ENCODE measurements around the gene PODXL. TPM values are rescaled to one million over a fixed set of nuclear protein-coding genes. Genes with fewer than 3 reads are reported as not detected.

The PODXL gene
- total RNA-seq, 1 donor from 2014 or later, result 0.47 TPM

DNA sequence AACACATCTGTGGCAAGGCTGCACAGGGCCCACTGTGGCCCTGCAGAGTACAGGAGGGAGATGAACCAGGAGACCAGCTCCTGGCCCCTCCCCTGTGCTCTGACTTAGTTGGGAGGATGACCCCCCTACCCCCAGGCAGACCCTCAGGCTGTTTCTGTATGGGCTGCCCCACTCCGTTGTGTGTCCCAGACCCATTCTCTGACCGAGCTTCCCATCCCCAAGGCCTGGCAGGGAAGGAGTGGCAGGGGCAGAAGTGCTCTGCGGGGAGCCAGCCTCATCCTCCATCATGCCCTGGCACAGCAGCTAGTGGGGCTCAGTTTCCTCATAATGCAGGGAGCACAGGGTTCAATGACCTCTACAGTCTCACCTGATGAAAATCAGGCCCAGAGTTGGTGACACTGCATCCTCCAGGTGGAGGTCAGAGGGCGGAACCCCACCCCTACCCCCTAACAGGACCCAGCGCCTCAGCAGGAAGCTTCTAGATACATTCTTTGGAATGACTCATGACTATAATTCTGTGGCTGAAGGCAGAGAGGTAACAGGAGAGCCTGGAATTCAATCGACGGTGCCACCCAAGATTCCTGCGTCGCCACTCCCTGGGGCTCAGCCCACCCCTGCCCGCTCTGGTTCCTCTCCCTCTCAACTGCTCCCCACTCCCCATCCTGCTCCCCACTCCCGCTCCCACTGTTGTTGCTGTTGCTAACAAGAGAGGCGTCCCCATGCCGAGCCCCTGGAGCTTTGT is 18.2 kb downstream of the PODXL start:
- intact Hi-C loops (cut with micrococcal nuclease), result no loop called here
- H3K4me1 Mint-ChIP-seq, result no peaks in the 10 kb centered on the region
- H3K36me3 Mint-ChIP-seq (ENCODE audit: low read depth), result no peaks in the 10 kb centered on the region
- no peaks in the 10 kb centered on the region for H3K9me3 Mint-ChIP-seq
- H3K4me3 Mint-ChIP-seq, result no peak overlapping the region
- no peak for DNase-seq
- H3K27ac Mint-ChIP-seq, result no peak overlapping the region
- H3K27me3 Mint-ChIP-seq, result no peaks in the 10 kb centered on the region

DNA sequence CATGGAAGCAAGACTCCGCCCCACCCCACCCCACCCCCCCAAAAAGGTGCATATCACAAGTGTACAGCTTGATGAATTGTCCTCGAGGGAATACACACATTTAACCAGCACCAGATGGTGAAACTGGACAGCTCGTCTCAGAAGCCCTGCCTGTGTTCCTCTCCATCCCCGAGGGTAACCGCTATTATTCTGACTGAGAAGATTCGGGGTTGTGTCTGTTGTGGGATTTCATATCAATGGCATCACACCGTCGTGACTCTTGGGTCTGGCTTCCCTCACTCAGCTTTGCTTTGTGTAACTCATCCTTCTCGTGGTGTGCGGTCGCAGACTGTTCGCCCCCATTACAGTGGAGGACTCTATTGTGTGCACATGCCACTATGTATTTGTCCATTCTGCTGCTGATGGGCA is 18.9 kb downstream of the PODXL start:
- Mint-ChIP-seq H3K27ac (no peak overlapping the region), H3K36me3 (ENCODE audit: low read depth) (no peaks in the 10 kb centered on the region), H3K4me3 (no peak overlapping the region), H3K27me3 (no peaks in the 10 kb centered on the region), H3K4me1 (no peaks in the 10 kb centered on the region), H3K9me3 (no peaks in the 10 kb centered on the region)
- no peak for DNase-seq
- intact Hi-C loops (cut with micrococcal nuclease), result no loop called here

DNA sequence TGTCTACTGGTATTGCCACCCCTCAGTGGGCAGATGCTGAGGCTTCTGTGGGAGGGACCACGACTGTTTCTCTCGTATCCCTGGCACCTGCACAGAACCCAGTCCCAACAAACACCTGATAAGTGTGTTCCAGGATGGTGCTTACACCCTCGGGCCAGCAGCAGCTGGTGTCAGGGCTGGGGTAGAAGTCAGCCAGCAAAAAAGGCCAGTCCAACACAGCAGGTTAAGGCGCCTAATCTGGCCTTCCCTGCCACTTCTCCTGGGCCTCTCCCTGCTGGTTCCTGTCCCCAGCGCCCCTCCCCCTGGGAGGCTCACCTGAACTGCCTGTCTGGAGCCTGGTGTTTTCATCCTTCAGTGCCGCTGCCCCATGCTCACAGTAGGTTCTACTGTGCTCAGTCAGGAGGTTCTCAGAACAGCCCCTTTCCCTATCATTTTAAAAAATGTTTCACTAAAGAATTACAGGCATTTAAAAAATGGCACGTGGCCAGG is 20.0 kb downstream of the PODXL start:
- no peaks in the 10 kb centered on the region for H3K9me3 Mint-ChIP-seq

DNA sequence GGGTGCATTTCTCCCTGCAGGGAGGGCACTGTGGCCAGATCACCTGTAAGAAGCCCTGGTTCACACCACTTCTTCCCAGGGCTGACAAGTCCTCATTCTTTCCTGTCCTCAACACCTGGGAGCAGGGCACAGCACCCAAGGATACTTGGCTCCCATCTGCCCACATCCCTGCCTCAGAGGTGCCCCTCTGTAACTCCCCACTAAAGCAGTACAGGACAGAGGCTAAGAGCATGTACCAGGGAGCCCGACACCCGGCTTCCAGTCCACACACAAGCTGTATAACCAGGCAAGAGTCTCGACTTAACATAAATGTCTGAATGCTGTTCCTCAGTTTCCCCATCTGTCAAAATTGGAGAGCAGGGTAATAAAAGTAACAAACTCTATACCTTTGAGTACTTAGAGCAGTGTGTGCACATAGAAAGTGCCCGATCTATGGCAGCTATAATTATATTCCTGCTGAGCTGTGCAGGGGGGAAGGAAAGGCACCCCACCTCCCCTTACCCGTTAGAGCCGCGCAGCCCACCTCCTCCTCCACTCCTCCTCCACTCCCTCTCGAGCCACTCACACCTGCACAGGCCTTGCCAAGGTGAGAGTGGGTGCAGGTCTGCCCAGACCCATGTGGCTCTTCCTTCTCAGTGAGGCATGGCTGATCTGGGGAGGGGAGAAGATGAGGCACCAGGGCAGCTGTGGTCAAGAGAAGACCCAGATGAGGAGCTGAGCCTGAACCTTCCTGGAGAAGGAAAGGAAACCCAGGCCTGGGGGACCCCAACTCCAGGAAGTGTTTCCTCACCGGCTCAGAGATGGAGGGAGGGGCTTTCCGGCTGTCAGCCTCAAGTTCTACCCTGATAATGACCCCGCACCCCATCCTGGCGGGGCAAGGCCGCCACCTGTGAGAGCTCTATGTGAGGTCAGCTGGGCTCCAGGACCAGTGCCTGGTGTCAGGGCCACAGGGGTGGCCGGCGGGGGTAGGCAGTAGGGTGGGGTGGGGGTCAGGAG is 22.6 kb downstream of the PODXL start:
- H3K4me3 Mint-ChIP-seq, result no peak overlapping the region
- no peak overlapping the region for H3K27ac Mint-ChIP-seq
- DNase-seq, result no peak
- intact Hi-C loops (cut with micrococcal nuclease), result no loop called here
- peaks cover 2% of the 10 kb centered on the region for H3K27me3 Mint-ChIP-seq
- no peaks in the 10 kb centered on the region for H3K36me3 Mint-ChIP-seq (ENCODE audit: low read depth)
- H3K9me3 Mint-ChIP-seq, result no peaks in the 10 kb centered on the region
- no peaks in the 10 kb centered on the region for H3K4me1 Mint-ChIP-seq

More for the DNA sequence above, 20.0 kb downstream of the PODXL start:
- H3K4me3 Mint-ChIP-seq, result no peak overlapping the region
- DNase-seq, result no peak
- H3K27ac Mint-ChIP-seq, result no peak overlapping the region
- intact Hi-C loops (cut with micrococcal nuclease), result no loop called here
- no peaks in the 10 kb centered on the region for H3K27me3 Mint-ChIP-seq
- H3K36me3 Mint-ChIP-seq (ENCODE audit: low read depth), result no peaks in the 10 kb centered on the region
- no peaks in the 10 kb centered on the region for H3K4me1 Mint-ChIP-seq

DNA sequence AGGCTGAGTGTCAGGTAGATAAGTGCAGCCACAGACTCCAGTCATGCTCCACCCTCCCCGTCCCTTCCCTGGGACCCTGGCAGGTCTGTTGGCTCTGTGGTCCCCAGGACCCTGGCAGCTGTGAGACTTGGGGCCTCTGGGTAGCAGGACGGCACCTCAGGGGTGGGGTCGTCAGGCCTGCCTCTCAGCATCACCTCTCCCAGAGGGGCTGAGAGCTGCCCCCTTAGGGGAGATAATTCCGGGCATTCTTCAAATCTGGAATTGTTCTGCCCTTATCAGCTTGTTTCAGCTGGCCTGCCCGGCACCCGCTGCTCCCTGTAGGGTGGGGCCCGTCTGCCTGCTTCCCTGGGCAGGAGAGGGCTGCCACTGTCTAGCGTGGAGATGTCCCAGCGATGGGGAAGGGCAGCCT is 23.3 kb downstream of the PODXL start:
- no peaks in the 10 kb centered on the region for H3K4me1 Mint-ChIP-seq
- H3K27ac Mint-ChIP-seq, result no peak overlapping the region
- peaks cover 6% of the 10 kb centered on the region for H3K27me3 Mint-ChIP-seq
- no peaks in the 10 kb centered on the region for H3K9me3 Mint-ChIP-seq
- intact Hi-C loops (cut with micrococcal nuclease), result no loop called here
- no peaks in the 10 kb centered on the region for H3K36me3 Mint-ChIP-seq (ENCODE audit: low read depth)
- no peak overlapping the region for H3K4me3 Mint-ChIP-seq
- no peak for DNase-seq

DNA sequence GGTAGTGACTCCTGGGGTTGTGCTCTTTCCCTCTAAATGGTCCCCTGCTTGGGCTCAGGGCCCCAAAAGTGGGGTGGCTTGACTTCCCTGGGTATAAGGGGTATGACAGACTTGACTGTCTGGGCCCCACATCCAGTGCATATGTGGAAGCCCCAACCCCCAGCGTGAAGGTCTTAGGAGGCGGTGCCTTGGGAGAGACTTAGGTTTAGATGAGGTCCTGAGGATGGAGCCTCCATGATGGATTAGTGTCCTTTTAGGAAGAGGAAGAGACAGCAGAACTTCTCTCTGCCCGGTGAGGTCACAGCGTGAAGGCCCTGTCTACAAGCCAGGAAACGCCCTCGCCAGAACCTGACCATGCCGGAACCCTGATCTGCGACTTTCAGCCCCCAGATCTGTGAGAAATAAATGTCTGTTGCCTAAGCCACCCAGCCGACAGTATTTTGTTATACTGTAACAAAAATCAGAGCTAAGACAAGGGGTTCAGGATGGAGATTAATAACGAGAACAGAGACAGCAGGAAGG is 23.8 kb downstream of the PODXL start:
- H3K9me3 Mint-ChIP-seq, result no peaks in the 10 kb centered on the region
- DNase-seq, result no peak
- H3K27ac Mint-ChIP-seq, result no peak overlapping the region
- no peak overlapping the region for H3K4me3 Mint-ChIP-seq
- no peaks in the 10 kb centered on the region for H3K4me1 Mint-ChIP-seq
- intact Hi-C loops (cut with micrococcal nuclease), result no loop called here
- no peaks in the 10 kb centered on the region for H3K36me3 Mint-ChIP-seq (ENCODE audit: low read depth)
- H3K27me3 Mint-ChIP-seq, result peaks cover 6% of the 10 kb centered on the region

DNA sequence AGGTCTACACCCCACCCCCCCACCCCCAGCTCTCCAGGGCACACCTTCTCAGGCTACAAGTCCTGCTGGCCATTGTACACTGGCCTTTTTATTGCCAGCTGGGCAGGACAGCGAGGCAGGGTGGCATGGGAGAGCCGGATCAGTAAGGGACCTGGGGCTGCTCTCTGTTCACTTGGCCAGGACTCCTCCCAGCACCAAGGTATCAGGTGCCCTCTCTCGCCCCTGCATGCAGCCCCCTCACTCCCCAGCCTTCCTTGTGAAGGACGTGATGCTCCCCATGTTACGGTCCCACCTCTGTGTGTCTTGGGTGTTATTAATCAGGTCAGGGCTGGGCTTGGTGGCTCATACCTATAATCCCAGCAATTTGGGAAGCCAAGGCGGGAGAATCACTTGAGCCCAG is 26.3 kb downstream of the PODXL start:
- H3K9me3 Mint-ChIP-seq, result no peaks in the 10 kb centered on the region
- intact Hi-C loops (cut with micrococcal nuclease), result no loop called here
- H3K4me1 Mint-ChIP-seq, result peaks cover 4% of the 10 kb centered on the region
- H3K27me3 Mint-ChIP-seq, result peaks cover 13% of the 10 kb centered on the region
- H3K27ac Mint-ChIP-seq, result no peak overlapping the region
- H3K36me3 Mint-ChIP-seq (ENCODE audit: low read depth), result no peaks in the 10 kb centered on the region
- no peak overlapping the region for H3K4me3 Mint-ChIP-seq
- no peak for DNase-seq

DNA sequence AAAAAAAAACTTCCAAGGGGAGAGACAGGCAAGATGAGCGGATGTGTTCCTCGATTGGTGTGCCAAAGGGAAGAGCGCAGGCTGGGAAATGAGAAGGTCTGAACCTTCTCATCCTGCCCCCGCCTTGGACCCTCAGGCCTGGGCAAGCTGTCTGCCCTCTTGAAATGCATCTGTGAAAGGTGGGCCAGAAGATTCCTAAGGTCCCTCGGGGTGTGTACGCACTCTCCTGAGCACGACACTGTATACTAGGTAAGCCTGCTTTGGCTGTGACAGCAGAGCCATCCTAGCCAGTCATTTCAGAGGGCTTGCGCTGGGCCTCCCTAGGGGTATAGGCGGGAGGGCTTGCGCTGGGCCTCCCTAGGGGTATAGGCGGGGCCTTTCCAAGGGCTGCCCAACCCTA is 26.8 kb downstream of the PODXL start:
- Mint-ChIP-seq H3K9me3 (no peaks in the 10 kb centered on the region), H3K27ac (no peak overlapping the region), H3K36me3 (ENCODE audit: low read depth) (no peaks in the 10 kb centered on the region), H3K4me1 (peaks cover 4% of the 10 kb centered on the region), H3K4me3 (no peak overlapping the region), H3K27me3 (peaks cover 14% of the 10 kb centered on the region)
- intact Hi-C loops (cut with micrococcal nuclease), result no loop called here
- DNase-seq, result no peak

DNA sequence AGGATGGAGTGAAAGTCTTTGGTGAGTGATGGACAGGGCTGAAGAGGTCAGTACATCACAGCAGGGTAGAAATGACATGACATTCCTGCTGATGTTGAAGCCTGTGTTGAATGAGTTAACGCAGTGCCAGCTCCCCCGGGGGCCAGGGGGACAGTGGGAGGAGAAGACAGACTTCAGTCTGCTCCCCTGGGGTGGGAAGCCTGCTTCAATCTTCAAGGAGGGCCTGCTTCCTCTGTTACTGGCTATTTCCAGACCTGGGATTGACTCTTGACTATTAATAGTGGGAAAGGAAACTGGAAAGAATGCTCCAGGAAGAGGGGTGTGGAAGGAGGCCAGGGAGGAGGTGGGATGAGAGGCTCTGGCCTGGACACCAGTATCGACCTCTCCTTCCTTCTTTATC is 27.2 kb downstream of the PODXL start:
- intact Hi-C loops (cut with micrococcal nuclease), result no loop called here

DNA sequence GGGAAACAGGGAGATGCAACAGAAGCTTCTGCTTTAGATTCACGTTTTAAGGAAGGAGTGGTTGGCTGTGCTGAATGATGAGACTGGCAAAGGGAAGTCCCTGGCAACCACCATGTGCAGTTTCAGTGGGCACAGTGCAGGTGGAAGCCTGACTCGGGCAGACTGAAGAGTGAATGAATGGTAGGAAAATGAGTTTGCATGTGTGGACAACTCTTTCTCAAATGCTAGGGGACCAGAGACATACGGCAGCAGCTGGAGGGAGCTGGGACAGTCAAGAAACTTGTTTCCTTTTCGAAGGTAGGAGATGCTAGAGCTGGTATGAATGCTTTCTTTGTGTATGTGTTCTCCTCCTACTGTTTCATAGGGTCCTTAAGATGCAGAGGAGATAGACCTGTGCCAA is 29.0 kb downstream of the PODXL start:
- Mint-ChIP-seq H3K9me3 (no peaks in the 10 kb centered on the region), H3K4me1 (peaks cover 10% of the 10 kb centered on the region), H3K27me3 (peaks cover 19% of the 10 kb centered on the region), H3K36me3 (ENCODE audit: low read depth) (no peaks in the 10 kb centered on the region), H3K4me3 (no peak overlapping the region), H3K27ac (no peak overlapping the region)
- intact Hi-C loops (cut with micrococcal nuclease), result no loop called here
- no peak for DNase-seq

More for the DNA sequence above, 27.2 kb downstream of the PODXL start:
- no peaks in the 10 kb centered on the region for H3K9me3 Mint-ChIP-seq
- no peak overlapping the region for H3K27ac Mint-ChIP-seq
- DNase-seq, result no peak
- no peak overlapping the region for H3K4me3 Mint-ChIP-seq
- H3K4me1 Mint-ChIP-seq, result peaks cover 4% of the 10 kb centered on the region
- H3K27me3 Mint-ChIP-seq, result peaks cover 17% of the 10 kb centered on the region
- H3K36me3 Mint-ChIP-seq (ENCODE audit: low read depth), result no peaks in the 10 kb centered on the region

DNA sequence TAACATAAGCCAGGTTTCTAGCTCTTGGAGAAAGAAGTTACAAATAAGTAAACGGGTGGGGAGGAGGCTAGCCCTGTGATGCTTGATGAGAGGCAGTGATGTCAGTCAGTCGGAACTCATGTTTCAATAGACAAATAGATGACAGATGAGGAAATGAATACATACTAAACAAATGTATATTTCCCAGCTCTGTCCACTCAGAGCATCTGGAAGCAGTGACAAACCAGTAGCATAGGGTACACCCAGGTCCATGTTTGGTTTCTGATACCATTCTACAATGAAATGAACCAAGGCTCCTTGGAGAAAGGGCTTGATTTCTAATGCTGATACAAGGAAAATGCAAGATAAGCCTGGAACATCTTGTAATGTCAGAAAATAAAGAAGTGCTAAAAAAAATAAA is 30.6 kb downstream of the PODXL start:
- DNase-seq, result no peak
- intact Hi-C loops (cut with micrococcal nuclease), result no loop called here
- Mint-ChIP-seq H3K27me3 (peaks cover 19% of the 10 kb centered on the region), H3K9me3 (no peaks in the 10 kb centered on the region), H3K36me3 (ENCODE audit: low read depth) (no peaks in the 10 kb centered on the region), H3K27ac (no peak overlapping the region), H3K4me1 (peaks cover 13% of the 10 kb centered on the region), H3K4me3 (no peak overlapping the region)

DNA sequence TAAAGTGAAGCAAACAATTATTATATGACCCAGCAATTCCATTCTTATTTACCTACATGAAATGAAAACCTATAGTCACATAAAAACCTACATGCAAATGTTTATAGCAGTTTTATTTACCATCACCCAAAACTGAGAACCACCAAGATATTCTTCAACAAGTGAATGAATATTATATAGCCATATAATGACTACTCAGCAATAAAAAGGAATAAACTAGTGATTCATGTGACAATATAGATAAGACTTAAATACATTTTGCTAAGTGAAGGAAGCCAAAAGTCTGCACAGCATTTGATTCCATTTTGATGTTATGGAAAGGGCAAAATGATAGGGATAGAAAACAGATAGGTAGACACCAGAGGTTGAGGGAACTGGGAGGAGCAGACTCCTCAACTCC is 31.7 kb downstream of the PODXL start:
- no peak overlapping the region for H3K4me3 Mint-ChIP-seq
- no peak overlapping the region for H3K27ac Mint-ChIP-seq
- H3K4me1 Mint-ChIP-seq, result peaks cover 13% of the 10 kb centered on the region
- no peaks in the 10 kb centered on the region for H3K36me3 Mint-ChIP-seq (ENCODE audit: low read depth)
- H3K27me3 Mint-ChIP-seq, result peaks cover 19% of the 10 kb centered on the region
- no peaks in the 10 kb centered on the region for H3K9me3 Mint-ChIP-seq
- intact Hi-C loops (cut with micrococcal nuclease), result no loop called here
- no peak for DNase-seq

DNA sequence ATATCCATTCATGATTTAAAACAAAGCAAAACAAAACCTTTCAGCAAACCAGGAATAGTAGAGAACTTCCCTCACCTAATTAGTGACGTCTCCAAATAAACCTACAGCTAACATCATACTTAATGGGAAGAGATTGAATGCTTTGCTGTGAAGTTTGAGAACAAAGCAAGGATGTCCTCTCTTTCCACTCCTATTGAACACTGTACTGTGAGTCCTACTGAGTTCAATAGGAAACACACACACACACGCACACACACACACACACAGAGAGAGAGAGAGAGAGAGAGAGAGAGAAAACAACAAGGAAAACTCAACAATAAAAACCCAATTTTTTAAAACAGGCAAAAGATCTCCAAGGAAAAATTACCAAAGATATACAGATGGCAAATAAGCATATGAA is 32.3 kb downstream of the PODXL start:
- Mint-ChIP-seq H3K36me3 (ENCODE audit: low read depth) (no peaks in the 10 kb centered on the region), H3K27me3 (peaks cover 22% of the 10 kb centered on the region), H3K4me1 (peaks cover 16% of the 10 kb centered on the region), H3K27ac (no peak overlapping the region), H3K4me3 (no peak overlapping the region), H3K9me3 (no peaks in the 10 kb centered on the region)
- DNase-seq, result no peak
- intact Hi-C loops (cut with micrococcal nuclease), result no loop called here

Measured in activated CD4-positive, alpha-beta T cell treated with anti-CD3 and anti-CD28 coated beads, Interleukin-2, amount 10 ng/mL, durations not matched to agents 24 days and 14 days (primary cell).